Chondrocyte (in vitro differentiated cells): ENCODE data around the gene VSTM2A. TPM values are rescaled to one million over a fixed set of nuclear protein-coding genes. Genes with fewer than 3 reads are reported as not detected.

Source experiments
- DNase-seq: peaks from one replicate; pipeline ENCODE4 v3.0.0; 2021; ENCODE audit warnings: mixed read lengths, low spot score
- H3K27ac Mint-ChIP-seq: one replicate; pipeline ENCODE4 v1.8.0; 2021; ENCODE audit warnings: mild to moderate bottlenecking, moderate library complexity, mixed read lengths; ENCODE audit not compliant: unreplicated experiment
- H3K27me3 Mint-ChIP-seq: 2 replicates; pipeline ENCODE4 v1.8.0; 2021; ENCODE audit warnings: low read depth, mixed read lengths
- H3K36me3 Mint-ChIP-seq: 2 replicates; pipeline ENCODE4 v1.8.0; 2021; ENCODE audit warnings: low read depth, mixed read lengths
- H3K4me1 Mint-ChIP-seq: 2 replicates; pipeline ENCODE4 v1.8.0; 2021; ENCODE audit warnings: low read depth, mild to moderate bottlenecking, mixed read lengths
- H3K4me3 Mint-ChIP-seq: one replicate; pipeline ENCODE4 v1.8.0; 2021; ENCODE audit warnings: mild to moderate bottlenecking, moderate library complexity, mixed read lengths; ENCODE audit not compliant: unreplicated experiment
- H3K9me3 Mint-ChIP-seq: 2 replicates; pipeline ENCODE4 v1.8.0; 2021; ENCODE audit warnings: low read depth, mixed read lengths
- CTCF ChIP-seq: fragments of 200-600 bp; sonication (generic); IDR thresholded peaks from 2 replicates; pipeline ENCODE4 v1.5.0; 2021; ENCODE audit warnings: antibody characterized with exemption, mild to moderate bottlenecking, moderate library complexity
- total RNA-seq: library from RNA; stranded (reverse); gene quantifications from 3 replicates; pipeline ENCODE4 v1.2.1, GENCODE V29; 2021

The VSTM2A gene
- total RNA-seq, 1 donor from 2014 or later = not detected

- no peak for TF ChIP-seq CTCF
- no peak for DNase-seq
Measured at GRCh38 chr7:54615537-54615936, 73.4 kb downstream of the VSTM2A start.

More at GRCh38 chr7:54615537-54615936, 73.4 kb downstream of the VSTM2A start:
- Mint-ChIP-seq H3K4me3 (no peak overlapping the region), H3K27me3 (peaks cover 6% of the 10 kb centered on the region), H3K27ac (no peak overlapping the region), H3K9me3 (no peaks in the 10 kb centered on the region), H3K4me1 (no peaks in the 10 kb centered on the region), H3K36me3 (no peaks in the 10 kb centered on the region)

Other genes starting within 250 kb of the VSTM2A start
- gene SEC61G, start 216.8 kb downstream of the VSTM2A start, total RNA-seq = 177 to 195 TPM (median 194 TPM) in 3 replicates